Purkinje cell (primary cell): ENCODE measurements around the gene GSTA5. TPM values are rescaled to one million over a fixed set of nuclear protein-coding genes. Genes with fewer than 3 reads are reported as not detected.

ENCODE experiments used
- polyA plus RNA-seq: library from polyadenylated mRNA; unstranded; fragments of >200 nt; fragmentation: Nextera tagmentation; gene quantifications from 2 replicates; pipeline ENCODE4 v1.2.1, GENCODE V29; 2014

GSTA5 gene
- polyA plus RNA-seq = not detected in 2 replicates

GRCh38 chr6:52840763-52841585, at the start of gene GSTA5:
GSTA5 (minus strand) TSS chr6:52840813.

GRCh38 chr6:52803668-52804255, 36.9 kb downstream of the GSTA5 start, which contains the start of gene GSTA1:
GSTA1 (minus strand) TSS chr6:52803816; CDS start chr6:52799267, 4,549 bp downstream.

Other genes starting within 250 kb of the GSTA5 start
- 560 and 744 TPM in 2 replicates for gene TMEM14A, start 169.7 kb downstream of the GSTA5 start, polyA plus RNA-seq
- gene GSTA2, start 77.3 kb downstream of the GSTA5 start, polyA plus RNA-seq = not detected in 2 replicates
- not detected in 2 replicates for gene GSTA1, start 37.0 kb downstream of the GSTA5 start, polyA plus RNA-seq
- gene GSTA3, start 68.9 kb upstream of the GSTA5 start, polyA plus RNA-seq = not detected in 2 replicates
- gene GSTA4, start 154.5 kb upstream of the GSTA5 start, polyA plus RNA-seq = 121 and 151 TPM in 2 replicates
- gene CILK1, start 221.0 kb upstream of the GSTA5 start, polyA plus RNA-seq = 3.9 and 5.0 TPM in 2 replicates
- 31.1 and 41.4 TPM in 2 replicates for gene FBXO9, start 224.6 kb upstream of the GSTA5 start, polyA plus RNA-seq